Cardiac fibroblast (primary cell): ENCODE data around the gene ADARB1.

Experiments
- DNase-seq, 2 donors: peaks; one replicate each; pipeline versions ENCODE4 v3.0.0 to v3.0.0-alpha.2; 2010; ENCODE audit warnings: low read depth in 2 of 2
- H3K4me3 ChIP-seq, 2 donors: replicated peaks in 1 of 2; 1 replicate in 1 of 2; 2 replicates in 1 of 2; pipeline ENCODE4 v1.5.1; 2011; ENCODE audit warnings: low read depth in 2 of 2, low read length in 2 of 2, mild to moderate bottlenecking in 2 of 2, moderate library complexity in 1 of 2
- CTCF ChIP-seq: IDR thresholded peaks from one replicate; pipeline ENCODE4 v1.5.1; 2011; ENCODE audit warnings: low read depth, mild to moderate bottlenecking, low read length, inconsistent platforms

Gene ADARB1

DNA sequence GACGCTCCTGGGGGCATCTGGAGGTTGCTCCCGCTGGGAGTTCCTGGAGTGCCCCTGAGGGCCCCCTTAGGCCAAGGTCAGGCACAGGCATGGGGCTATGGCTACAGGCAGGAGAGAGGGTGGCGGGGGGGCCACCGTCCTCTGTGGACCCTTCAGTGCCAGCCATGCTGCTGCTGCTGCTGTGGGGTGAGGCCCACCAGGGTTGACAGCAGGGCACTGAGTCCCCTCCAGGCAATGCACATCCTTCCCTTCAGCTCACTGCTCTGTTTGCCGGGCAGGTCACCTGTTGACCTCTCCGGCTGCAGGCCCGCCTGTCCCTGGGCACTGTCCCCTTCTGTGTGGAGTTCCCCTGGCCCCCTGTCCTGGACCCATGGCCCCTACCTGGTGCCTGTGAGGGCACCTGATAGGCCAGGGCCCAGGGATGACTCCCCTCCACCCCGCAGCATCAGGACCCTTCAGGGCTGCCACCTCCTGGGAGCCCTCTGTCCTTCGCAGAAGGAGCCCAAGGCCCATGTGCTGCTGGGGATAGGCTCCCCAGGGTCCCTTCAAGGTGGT lies 34.1 kb upstream of the ADARB1 start:
- H3K4me3 ChIP-seq: no peak overlapping the region
- TF ChIP-seq CTCF: no peak
- DNase-seq: no peak

GRCh38 chr21:45040739-45041138 lies 33.6 kb upstream of the ADARB1 start:
- no peak overlapping the region for H3K4me3 ChIP-seq
- no peak for TF ChIP-seq CTCF
- no peak for DNase-seq

DNA sequence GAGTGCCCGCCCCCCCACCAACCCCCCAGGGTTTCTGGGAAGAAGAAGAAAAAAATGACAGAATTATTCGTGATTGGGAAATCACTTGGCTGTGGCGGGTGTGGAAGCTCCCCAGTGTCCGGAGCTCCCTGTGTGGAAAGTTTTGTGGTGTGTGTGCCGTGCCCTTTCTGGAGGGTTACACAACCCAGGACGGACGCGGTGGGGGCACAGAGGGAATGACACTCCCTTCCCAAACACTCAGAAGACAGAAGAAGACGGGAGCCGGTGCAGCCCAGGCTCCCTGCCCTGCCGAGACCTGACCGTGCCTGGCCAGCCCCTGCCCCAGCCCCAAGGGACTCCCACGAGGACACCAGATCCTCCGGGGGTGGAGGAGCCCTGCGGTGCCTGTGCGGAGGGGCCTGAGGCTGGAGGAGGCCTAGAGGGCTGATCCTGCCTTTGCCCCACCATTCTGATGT lies 33.0 kb upstream of the ADARB1 start:
- no peak overlapping the region for H3K4me3 ChIP-seq
- peak; percentile 84 to 95 for DNase-seq
- TF ChIP-seq CTCF: no peak

DNA sequence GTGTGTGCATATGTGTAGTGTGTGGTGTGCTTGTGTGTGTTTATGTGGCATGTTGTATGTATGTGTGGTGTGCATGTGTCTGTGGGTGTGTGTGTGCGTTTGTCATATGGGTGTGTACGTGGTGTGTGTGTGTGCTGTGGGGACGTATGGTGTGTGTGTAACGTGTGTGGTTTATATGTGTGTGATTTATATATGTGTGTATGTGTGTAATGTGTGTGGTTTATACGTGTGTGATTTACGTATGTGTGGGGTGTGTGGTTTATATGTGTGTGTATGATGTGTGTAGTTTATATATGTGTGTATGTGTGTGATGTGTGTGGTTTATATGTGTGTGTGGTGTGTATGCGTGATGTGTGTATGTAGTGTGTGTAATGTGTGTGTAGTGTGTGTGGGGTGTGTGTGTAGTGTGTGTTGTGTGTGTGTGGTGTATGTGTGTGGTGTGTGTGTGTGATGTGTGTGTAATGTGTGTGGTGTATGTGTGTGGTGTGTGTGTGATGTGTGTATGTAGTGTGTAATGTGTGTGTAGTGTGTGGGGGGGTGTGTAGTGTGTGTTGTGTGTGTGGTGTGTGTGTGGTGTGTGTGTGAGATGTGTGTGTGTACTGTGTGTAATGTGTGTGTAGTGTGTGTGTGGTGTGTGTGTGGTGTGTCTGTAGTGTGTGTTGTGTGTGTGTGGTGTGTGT lies 32.3 kb upstream of the ADARB1 start:
- H3K4me3 ChIP-seq: no peak overlapping the region
- DNase-seq: no peak
- TF ChIP-seq CTCF: no peak

DNA sequence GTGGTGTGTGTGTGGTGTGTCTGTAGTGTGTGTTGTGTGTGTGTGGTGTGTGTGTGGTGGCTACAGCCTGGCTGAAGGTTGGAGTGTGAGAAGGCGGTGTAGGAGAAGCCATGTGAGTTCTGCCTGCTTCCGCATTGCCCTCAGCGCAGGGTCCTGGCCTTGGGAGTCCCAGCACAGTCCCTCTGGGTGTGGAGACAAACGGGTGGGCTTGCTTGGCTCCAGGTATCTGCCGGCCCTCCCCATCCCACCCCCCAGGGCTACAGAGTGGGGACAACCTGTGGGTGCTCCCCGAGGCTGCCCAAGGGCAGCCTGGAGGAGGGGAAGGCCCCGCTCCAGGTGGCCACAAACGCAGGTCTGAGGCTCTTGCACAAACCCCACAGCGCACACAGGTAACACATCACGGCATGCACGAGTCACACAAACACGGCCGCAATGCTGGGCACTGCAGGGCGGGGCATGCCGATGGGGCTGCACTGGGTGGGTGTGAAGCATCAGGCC lies 31.7 kb upstream of the ADARB1 start:
- DNase-seq: no peak
- no peak for TF ChIP-seq CTCF
- H3K4me3 ChIP-seq: no peak overlapping the region

GRCh38 chr21:45043541-45044020 lies 30.8 kb upstream of the ADARB1 start:
- DNase-seq: no peak
- no peak overlapping the region for H3K4me3 ChIP-seq
- no peak for TF ChIP-seq CTCF
